Measurements from ENCODE around the gene UTP14C. TPM values are rescaled to one million over a fixed set of nuclear protein-coding genes. Genes with fewer than 3 reads are reported as not detected.

Gene UTP14C
- total RNA-seq, 1 experiment from 2014 or later: 19.8 TPM

DNA sequence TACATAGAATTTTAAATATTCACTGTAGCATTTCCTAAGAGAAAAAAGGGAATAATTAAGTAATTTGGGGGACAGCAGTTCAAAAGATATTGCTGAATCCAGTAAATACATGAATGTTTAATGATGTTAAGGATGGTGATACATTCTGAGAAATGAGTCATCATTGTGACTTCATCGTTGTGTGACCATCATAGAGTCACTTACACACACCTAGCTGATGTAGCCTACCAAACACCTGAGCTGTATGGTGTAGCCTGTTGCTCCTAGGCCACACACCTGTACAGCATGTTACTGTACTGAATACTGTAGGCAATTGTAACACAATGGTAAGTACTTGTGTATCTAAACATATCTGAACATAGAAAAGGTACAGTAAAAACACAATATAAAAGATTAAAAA, 48.1 kb upstream of the UTP14C start:
- H3K27me3 ChIP-seq (ENCODE audit: insufficient read depth, low read length): no peaks in the 10 kb centered on the region
- H2BK12ac ChIP-seq (ENCODE audit: insufficient read length, low read depth, low read length): no peak overlapping the region
- no peak overlapping the region for H3K56ac ChIP-seq (ENCODE audit: insufficient read length, low read depth, low read length)
- no peak overlapping the region for H2BK20ac ChIP-seq (ENCODE audit: low read depth, low read length, poor library complexity, severe bottlenecking)
- H2AK5ac ChIP-seq (ENCODE audit: insufficient read length, low read length): no peak overlapping the region
- no peaks in the 10 kb centered on the region for H3K9me3 ChIP-seq (ENCODE audit: control insufficient read depth, low read depth, low read length)
- H3K27ac ChIP-seq (ENCODE audit: insufficient read length, low read depth, low read length): no peak overlapping the region
- no peaks in the 10 kb centered on the region for H3K79me2 ChIP-seq (ENCODE audit: insufficient read depth, low read length)
- H2AFZ ChIP-seq (ENCODE audit: low read length): no peak overlapping the region
- no peak overlapping the region for H3T11ph ChIP-seq (ENCODE audit: low read length)
- H3K4me1 ChIP-seq (ENCODE audit: insufficient read depth, low read length): no peaks in the 10 kb centered on the region
- no peak overlapping the region for H2BK5ac ChIP-seq (ENCODE audit: insufficient read length, low read length)
- H4K5ac ChIP-seq (ENCODE audit: insufficient read length, low read depth, low read length): no peak overlapping the region
- no peak overlapping the region for H3K14ac ChIP-seq (ENCODE audit: insufficient read depth, low read length)
- H3K79me1 ChIP-seq (ENCODE audit: insufficient read depth, low read depth, low read length, poor library complexity, severe bottlenecking): no peaks in the 10 kb centered on the region
- peaks cover 4 to 5% of the 10 kb centered on the region in 2 experiments for H3K4me1 Mint-ChIP-seq
- no CpG with 5 or more reads among the region's 1 CpG for WGBS (ENCODE audit: extremely low coverage, insufficient read length, low lambda C conversion rate)
- DNase-seq: no peak
- H4K91ac ChIP-seq (ENCODE audit: insufficient read length, low read depth, low read length): no peak overlapping the region
- no peaks in the 10 kb centered on the region; a peak in 1 of 5 replicates for H3K9me3 Mint-ChIP-seq
- H3K18ac ChIP-seq (ENCODE audit: insufficient read length, low read depth, low read length): no peak overlapping the region
- no peak overlapping the region for H2BK15ac ChIP-seq (ENCODE audit: low read depth, low read length)
- no peak overlapping the region for H3K4me3 Mint-ChIP-seq
- no peak overlapping the region for H3K4me2 ChIP-seq (ENCODE audit: insufficient read depth, insufficient read length, low read length)
- no peak overlapping the region for H3K27ac Mint-ChIP-seq
- no peak overlapping the region for H4K8ac ChIP-seq (replicated peaks; ENCODE audit: insufficient read length, low read depth, low read length)
- H3K27me3 Mint-ChIP-seq (ENCODE audit: low read depth): no peaks in the 10 kb centered on the region
- H2BK120ac ChIP-seq (ENCODE audit: low read depth, low read length, poor library complexity, severe bottlenecking): no peak overlapping the region
- no peak overlapping the region for H3K23ac ChIP-seq (ENCODE audit: insufficient read length, low read depth, low read length)
- TF ChIP-seq, protein P1, sequence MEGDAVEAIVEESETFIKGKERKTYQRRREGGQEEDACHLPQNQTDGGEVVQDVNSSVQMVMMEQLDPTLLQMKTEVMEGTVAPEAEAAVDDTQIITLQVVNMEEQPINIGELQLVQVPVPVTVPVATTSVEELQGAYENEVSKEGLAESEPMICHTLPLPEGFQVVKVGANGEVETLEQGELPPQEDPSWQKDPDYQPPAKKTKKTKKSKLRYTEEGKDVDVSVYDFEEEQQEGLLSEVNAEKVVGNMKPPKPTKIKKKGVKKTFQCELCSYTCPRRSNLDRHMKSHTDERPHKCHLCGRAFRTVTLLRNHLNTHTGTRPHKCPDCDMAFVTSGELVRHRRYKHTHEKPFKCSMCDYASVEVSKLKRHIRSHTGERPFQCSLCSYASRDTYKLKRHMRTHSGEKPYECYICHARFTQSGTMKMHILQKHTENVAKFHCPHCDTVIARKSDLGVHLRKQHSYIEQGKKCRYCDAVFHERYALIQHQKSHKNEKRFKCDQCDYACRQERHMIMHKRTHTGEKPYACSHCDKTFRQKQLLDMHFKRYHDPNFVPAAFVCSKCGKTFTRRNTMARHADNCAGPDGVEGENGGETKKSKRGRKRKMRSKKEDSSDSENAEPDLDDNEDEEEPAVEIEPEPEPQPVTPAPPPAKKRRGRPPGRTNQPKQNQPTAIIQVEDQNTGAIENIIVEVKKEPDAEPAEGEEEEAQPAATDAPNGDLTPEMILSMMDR (conservative IDR thresholded peaks at IDR 0.05): no peak
- no peaks in the 10 kb centered on the region for H4K20me1 ChIP-seq (ENCODE audit: control insufficient read depth, insufficient read depth, insufficient read length)
- no peak overlapping the region for H3K9ac ChIP-seq (ENCODE audit: extremely low read depth, insufficient read length, low read length)
- H3K36me3 Mint-ChIP-seq (ENCODE audit: insufficient read depth in 1 of 3, low read depth in 3 of 3): no peaks in the 10 kb centered on the region
- no peaks in the 10 kb centered on the region for H3K23me2 ChIP-seq (ENCODE audit: insufficient read length, low read depth, low read length, poor library complexity, severe bottlenecking)
- H3K4ac ChIP-seq (ENCODE audit: low read depth, low read length): no peak overlapping the region
